ENCODE results near the gene SLIT2. TPM values are rescaled to one million over a fixed set of nuclear protein-coding genes. Genes with fewer than 3 reads are reported as not detected.

The SLIT2 gene
- total and polyA plus RNA-seq, 7 donors: 0.23 to 49.0 (median 27.0) TPM

GRCh38 chr4:20254511-20255250 lies 3.0 kb downstream of the SLIT2 start:
- Histone ChIP-seq H3K4me1 (peaks cover 0 to 50% (median 26%) of the 10 kb centered on the region in 4 donors), H3K27ac (peak overlapping the region; percentile 48 to 84 (median 75)), H3K36me3 (no peaks in the 10 kb centered on the region), H3K4me3 (peak overlapping the region; percentile 54 to 74 (median 72)), H3K27me3 (peaks cover 0 to 56% (median 5%) of the 10 kb centered on the region in 3 donors), H3K9me3 (no peaks in the 10 kb centered on the region)
- DNase-seq: peak; percentile 71
- intact Hi-C loops (cut with DNase I): loop anchor here (5.0 to 10.0 kb wide), 4 partner anchors 173 to 1567 kb away; no protein-coding TSS in a partner anchor
- TF ChIP-seq CTCF (IDR thresholded peaks at IDR 0.05): no peak
- no peak for TF ChIP-seq POLR2AphosphoS5 (IDR thresholded peaks at IDR 0.05)
- WGBS, 2 donors: 7 to 20% methylated on average over 72 of the region's 72 CpGs

- H3K9me3 ChIP-seq: no peaks in the 10 kb centered on the region
- H3K27ac ChIP-seq: peak overlapping the region; percentile 48 to 84 (median 68)
- TF ChIP-seq EP300 (IDR thresholded peaks at IDR 0.05) (no peak), POLR2A (IDR thresholded peaks at IDR 0.05) (no peak), POLR2AphosphoS5 (IDR thresholded peaks at IDR 0.05) (no peak), CTCF (IDR thresholded peaks at IDR 0.05) (no peak)
- H3K36me3 ChIP-seq: no peaks in the 10 kb centered on the region
- peak overlapping the region; percentile 54 to 74 (median 72) for H3K4me3 ChIP-seq
- no peak for DNase-seq
- H3K27me3 ChIP-seq: peaks cover 0 to 61% (median 5%) of the 10 kb centered on the region in 3 donors
- 37 to 66% methylated on average over 8 of the region's 8 CpGs for WGBS, 2 donors
- intact Hi-C loops (cut with DNase I): loop anchor here (10.0 kb wide), 2 partner anchors 290 to 430 kb away; no protein-coding TSS in a partner anchor
- H3K4me1 ChIP-seq: peaks cover 0 to 50% (median 28%) of the 10 kb centered on the region in 4 donors
These were observed 3.5 kb downstream of the SLIT2 start for GRCh38 chr4:20255251-20255586.

GRCh38 chr4:20255823-20256222 lies 4.1 kb downstream of the SLIT2 start:
- Histone ChIP-seq H3K27ac (peak overlapping the region in 3 of 4 donors; percentile 48 to 84 (median 82)), H3K27me3 (peaks cover 0 to 62% (median 5%) of the 10 kb centered on the region in 3 donors), H3K4me3 (peak overlapping the region; percentile 54 to 74 (median 72)), H3K4me1 (peaks cover 0 to 50% (median 27%) of the 10 kb centered on the region in 4 donors), H3K9me3 (no peaks in the 10 kb centered on the region), H3K36me3 (no peaks in the 10 kb centered on the region)
- TF ChIP-seq POLR2A (IDR thresholded peaks at IDR 0.05) (no peak), POLR2AphosphoS5 (IDR thresholded peaks at IDR 0.05) (no peak), CTCF (IDR thresholded peaks at IDR 0.05) (no peak), EP300 (IDR thresholded peaks at IDR 0.05) (no peak)
- WGBS, 2 donors: 64 to 86% methylated on average over 4 of the region's 4 CpGs
- intact Hi-C loops (cut with DNase I): loop anchor here (10.0 kb wide), 2 partner anchors 289 to 429 kb away; no protein-coding TSS in a partner anchor
- DNase-seq: no peak

- Histone ChIP-seq H3K9me3 (no peaks in the 10 kb centered on the region), H3K4me1 (peaks cover 0 to 45% (median 24%) of the 10 kb centered on the region in 4 donors), H3K27me3 (peaks cover 0 to 62% (median 5%) of the 10 kb centered on the region in 3 donors), H3K27ac (peak overlapping the region in 2 of 4 donors; percentile 82 to 84), H3K4me3 (peak overlapping the region; percentile 54 to 74 (median 72)), H3K36me3 (no peaks in the 10 kb centered on the region)
- intact Hi-C loops (cut with DNase I): loop anchor here (10.0 kb wide), 2 partner anchors 288 to 428 kb away; no protein-coding TSS in a partner anchor
- TF ChIP-seq CTCF (IDR thresholded peaks at IDR 0.05): no peak
- no peak for TF ChIP-seq POLR2AphosphoS5 (IDR thresholded peaks at IDR 0.05)
- no peak for TF ChIP-seq EP300 (IDR thresholded peaks at IDR 0.05)
- TF ChIP-seq POLR2A (IDR thresholded peaks at IDR 0.05): no peak
- no peak for DNase-seq
- WGBS, 2 donors: 77 to 81% methylated on average over 2 of the region's 2 CpGs
These were observed 4.7 kb downstream of the SLIT2 start for GRCh38 chr4:20256381-20256881.
